ENCODE data around the gene SHF.
"Not testable (repeated sequence)": the region's sequence is repeated elsewhere in the genome, so short reads cannot be mapped to it uniquely, and the experiment has no call there.

Gene SHF

DNA sequence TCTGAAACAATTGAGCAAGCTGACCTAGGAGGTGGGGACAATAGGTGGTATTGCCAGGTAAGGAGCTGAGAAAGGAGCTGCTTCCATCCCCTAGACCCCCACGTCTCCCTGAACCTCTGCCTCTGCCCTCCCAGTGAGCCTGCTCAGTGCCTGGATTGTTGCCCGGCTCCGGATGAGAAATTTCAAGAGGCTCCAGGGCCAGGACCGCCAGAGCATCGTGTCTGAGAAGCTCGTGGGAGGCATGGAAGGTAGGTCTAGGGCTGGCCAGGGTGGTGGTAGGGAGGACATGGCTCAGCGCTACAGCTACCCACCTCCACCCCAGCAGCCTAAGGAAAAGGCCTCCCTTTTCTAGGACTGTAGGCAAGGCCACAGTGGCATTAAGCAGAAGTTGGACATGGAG lies 44.7 kb downstream of the SHF start:
- DNase-seq, result no peak

DNA sequence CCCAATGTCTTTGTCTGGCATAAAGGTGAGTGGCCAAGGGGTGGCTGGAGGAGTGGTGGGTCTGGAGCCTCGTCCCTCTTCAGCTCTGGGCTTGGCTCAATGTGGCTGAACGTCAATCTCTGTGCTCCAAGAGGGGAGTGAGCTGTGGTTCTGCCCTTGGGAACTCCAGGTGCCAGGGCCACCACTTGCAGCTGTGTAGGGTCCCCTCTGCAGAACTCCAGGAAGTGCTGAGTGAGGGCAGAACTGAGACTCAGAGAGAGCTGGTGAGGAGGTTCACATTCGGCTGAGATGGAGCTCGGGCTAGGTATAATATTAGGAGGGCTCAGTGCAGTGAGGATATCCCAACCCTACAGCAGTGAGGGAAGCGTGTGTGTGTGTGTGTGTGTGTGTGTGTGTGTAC lies 46.4 kb downstream of the SHF start:
- no peak for DNase-seq

DNA sequence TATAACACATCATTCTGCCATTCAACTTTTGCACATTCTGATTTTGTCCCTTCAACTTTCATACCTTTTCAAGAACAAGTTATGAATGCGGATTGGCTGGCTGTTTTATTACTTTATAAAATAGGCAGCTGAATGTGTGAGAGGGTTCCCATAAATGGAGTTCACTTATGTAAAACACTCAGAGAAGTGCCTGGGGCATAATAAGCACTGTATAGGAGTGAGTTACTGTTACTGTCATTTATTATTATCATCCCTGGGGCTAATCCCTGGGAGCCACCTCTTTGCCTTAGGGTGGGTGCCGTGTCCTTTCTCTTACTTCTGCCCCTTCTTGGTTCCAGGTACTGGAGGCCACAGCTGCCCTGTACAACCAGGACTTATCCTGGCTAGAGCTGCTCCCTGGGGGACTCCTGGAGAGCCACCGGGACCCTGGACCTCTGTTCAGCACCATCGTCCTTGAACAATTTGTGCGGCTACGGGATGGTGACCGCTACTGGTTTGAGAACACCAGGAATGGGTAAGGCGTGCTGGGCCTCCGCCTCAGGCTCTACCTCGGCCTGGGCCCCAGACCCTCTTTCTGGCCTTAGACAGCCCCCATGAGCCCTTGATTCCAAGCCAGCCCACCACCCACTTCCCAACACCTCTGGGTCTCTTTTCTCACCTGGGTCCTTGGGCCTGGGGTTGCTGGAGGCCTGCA lies 47.1 kb downstream of the SHF start:
- DNase-seq, result no peak

DNA sequence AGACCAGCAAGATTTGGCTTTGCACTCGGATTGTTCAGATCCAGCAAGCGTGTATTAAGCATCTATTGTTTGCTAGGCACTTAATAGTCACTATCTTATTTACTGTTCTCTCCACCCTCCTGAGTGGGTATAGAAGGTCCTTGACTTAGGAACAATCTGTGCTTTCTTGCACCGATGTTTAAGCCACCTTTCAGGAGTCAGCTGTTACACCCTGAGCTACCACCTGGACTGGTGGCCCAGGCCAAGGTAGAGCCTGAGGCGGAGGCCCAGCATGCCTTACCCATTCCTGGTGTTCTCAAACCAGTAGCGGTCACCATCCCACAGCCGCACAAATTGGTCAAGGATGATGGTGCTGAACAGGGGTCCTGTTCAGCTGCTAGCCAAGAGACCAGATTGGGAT lies 48.0 kb downstream of the SHF start:
- DNase-seq, result no peak

DNA sequence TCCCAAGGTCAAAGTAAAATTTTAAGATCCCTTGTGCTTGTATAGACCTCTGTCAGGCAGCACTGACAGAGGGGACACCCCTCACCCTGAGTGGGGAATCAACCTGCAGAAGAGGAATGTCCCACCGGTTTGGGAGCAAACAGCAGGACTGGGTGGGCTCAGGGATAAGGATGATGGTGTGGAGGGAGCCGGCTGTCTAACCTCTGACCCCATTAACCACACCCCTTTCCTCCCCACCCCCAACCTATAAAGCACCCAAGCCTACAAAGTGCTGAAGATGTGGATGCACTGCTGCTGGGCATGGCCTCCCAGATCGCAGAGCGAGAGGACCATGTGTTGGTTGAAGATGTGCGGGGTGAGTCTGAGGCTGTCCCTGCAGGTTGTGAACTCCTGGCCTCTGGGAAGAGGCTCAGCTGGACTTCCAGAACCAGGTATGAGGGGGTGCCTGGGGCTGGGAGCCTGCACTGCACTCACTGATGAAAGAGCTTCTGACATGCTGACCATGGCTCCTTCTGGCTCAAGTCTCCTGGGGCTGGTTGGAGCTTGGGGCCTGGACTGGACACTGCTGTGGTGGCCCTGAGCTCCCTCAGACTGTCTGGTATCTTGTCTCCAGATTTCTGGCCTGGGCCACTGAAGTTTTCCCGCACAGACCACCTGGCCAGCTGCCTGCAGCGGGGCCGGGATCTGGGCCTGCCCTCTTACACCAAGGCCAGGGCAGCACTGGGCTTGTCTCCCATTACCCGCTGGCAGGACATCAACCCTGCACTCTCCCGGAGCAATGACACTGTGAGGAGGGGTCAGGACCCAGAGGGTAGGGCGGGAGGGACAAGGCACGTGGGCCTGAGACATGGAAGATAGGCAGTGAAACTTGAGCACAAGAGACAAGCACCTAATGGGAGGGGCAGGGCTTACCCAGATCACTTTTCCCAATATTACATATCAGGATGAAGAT lies 48.7 kb downstream of the SHF start:
- no peak for DNase-seq

DNA sequence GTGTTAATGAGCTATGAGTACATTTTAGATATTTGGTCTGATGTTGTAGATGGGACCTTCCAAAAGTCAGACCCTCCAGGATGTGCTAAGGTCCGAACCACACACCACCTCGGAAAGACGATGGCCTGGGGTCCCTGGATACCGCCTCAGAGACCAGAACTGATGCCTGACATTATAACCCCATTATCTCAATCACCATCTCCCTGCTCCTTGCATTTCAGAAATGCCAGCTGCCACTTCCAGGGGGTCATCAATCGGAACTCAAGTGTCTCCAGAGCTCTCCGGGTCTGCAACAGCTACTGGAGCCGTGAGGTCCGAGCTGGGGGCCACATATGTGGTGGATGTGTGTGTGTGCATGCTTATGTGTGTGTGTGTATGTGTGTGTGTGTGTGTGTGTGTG lies 50.1 kb downstream of the SHF start:
- no peak for DNase-seq

DNA sequence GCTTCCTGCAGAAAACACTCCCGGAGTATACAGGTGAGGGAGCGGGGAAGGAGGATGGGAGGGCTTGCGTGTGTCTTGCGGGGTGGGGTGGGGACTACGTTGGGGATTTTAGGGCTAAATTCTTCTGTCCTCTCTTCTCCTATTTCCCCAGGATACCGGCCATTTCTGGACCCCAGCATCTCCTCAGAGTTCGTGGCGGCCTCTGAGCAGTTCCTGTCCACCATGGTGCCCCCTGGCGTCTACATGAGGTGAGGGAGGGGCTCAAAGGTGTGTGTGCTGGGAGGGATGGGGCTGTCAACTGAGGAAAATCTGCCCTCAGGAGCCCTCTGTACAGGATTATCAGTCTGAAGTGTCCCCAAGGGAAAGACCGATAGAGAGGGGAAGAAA lies 51.4 kb downstream of the SHF start:
- no peak for DNase-seq

DNA sequence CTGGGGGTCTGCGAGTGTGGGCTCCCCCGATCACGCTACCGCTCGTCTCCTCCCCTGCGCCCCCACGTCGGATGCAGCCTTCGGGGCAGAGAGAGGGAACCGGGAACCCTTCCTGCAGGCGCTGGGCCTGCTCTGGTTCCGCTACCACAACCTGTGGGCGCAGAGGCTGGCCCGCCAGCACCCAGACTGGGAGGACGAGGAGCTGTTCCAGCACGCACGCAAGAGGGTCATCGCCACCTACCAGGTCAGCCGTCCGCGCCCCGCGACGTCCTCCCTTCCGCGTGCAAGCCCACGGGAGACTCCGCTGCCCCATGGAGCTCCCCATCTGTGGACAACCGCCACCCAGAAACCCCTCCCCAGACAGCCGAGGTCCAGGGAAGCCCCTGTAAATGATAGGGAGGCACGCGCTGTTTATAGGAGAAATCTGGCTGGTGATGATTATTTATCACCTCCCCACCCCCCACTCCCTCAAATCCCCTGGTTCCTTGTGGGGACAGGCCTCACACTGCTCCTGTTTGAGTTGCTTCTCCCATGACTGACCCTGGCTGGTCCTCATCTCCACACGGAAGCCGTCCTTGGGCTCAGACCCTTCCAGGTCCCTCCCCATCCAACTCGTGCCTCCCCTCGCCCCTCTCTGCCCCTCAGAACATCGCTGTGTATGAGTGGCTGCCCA lies 51.9 kb downstream of the SHF start:
- DNase-seq, result not testable (repeated sequence)

DNA sequence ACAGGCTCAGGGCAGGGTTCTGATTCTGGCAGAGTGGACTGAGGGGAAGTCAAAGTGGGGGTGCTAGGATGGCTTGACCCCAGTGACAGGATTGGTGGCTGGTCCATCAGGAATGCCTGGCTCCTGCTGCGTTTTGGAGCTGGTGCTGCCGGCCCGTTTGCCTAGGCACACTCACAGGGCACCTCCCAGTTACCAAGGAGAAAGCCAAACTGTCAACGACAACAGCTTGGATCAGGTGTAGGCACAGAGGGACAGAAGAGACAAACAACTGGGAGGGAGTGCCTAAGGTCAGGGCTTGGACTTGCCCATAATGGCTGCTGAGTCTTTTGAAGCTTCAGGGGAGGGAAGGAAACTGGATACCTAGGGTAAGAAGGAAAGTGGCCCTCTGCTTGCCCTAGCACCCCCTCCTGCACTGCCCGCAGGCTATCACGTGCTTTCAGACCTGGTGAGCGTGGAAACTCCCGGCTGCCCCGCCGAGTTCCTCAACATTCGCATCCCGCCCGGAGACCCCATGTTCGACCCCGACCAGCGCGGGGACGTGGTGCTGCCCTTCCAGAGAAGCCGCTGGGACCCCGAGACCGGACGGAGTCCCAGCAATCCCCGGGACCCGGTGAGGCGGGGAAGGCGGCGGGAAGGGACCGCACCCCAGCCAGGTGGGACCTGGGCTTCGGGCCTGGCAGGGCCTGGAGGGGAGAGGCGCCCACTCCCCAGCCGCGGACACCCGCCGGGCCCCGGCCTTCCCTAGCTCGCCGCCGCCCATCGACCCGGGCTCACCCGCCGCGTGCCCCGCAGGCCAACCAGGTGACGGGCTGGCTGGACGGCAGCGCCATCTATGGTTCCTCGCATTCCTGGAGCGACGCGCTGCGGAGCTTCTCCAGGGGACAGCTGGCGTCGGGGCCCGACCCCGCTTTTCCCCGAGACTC lies 52.8 kb downstream of the SHF start:
- no peak for DNase-seq

DNA sequence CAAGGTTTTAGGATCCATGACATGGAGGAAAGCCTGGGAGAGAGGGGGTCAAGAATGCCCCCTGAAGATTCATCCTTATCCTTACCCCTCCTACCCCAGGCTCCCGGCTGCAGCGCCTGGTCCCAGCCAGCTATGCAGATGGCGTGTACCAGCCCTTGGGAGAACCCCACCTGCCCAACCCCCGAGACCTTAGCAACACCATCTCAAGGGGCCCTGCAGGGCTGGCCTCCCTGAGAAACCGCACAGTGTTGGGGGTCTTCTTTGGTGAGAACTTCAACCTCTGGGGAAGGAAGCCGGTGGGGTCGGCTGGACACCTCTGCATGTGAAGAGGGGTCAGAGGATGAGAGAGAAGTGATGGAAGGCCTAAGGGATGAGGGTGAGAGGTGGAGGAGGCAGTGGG lies 53.7 kb downstream of the SHF start:
- DNase-seq, result no peak

DNA sequence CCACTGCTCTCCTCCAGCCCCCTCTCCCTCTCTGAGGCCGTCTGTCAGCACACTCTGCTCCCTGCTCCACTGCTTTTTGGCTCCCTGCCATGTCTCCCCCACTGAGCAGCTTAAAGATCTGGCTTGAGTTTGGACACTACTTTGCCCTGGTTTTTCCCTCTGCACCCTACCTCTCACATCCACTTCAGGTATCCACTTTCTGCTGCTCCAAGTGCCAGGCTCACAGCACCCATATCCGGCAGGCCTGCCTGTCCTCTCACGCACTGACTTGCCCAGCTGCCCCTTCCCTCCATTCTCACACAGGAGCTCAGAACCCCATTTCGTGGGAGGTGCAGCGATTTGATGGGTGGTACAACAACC lies 54.2 kb downstream of the SHF start:
- no peak for DNase-seq

DNA sequence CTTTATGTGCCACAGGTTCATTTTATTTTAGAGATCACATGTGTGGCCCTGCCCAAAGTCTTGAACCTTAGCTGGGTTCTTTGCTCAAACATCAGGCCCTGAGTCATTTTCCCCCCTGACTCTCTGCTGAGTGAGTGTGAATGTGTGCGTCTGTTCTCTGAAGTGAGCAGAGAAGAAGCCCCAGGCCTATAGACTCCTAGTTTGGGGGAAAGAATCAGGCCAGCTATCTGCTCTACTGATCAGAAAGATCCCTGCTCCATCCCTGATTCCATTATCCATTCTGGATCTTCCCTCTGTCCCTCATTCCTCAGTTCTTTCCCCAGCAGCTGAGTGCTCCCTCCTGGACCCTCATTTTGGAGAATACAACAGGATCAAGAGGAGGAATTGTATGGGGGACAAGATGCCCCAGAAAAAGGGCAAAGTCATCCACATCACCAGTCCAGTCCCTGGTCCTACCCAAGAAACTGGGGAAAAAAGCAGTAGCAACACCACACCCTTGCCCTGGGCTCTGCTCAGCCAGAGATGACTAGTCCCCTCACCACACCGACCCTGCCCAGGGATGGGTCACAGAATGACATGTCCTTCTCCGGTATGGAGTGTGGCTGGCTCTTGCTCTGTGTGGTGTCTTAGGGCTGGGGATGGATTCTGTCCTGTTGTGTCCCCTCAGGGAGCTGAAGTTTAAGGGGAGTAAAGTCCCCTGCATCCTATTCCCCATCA lies 54.8 kb downstream of the SHF start:
- DNase-seq, result no peak

DNA sequence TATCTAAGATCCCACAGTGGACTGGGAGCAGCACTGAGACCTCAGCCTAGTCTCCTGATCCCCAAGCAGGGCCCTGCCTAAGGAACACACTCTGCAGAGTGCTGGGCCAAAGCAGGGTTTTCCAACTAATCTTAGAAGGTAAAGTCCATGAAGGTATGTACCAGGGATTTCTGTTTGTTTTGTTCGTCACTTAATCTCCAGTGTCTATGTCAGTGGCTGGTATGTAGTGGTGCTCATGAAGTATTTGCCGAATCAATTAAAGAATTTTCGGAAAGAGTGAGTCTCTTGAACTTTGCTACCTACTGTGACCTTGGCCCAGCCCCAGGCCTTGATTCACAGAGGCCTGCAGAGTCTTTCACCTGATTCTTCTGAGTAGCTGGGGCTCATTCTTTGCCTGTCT lies 56.3 kb downstream of the SHF start:
- DNase-seq, result no peak

DNA sequence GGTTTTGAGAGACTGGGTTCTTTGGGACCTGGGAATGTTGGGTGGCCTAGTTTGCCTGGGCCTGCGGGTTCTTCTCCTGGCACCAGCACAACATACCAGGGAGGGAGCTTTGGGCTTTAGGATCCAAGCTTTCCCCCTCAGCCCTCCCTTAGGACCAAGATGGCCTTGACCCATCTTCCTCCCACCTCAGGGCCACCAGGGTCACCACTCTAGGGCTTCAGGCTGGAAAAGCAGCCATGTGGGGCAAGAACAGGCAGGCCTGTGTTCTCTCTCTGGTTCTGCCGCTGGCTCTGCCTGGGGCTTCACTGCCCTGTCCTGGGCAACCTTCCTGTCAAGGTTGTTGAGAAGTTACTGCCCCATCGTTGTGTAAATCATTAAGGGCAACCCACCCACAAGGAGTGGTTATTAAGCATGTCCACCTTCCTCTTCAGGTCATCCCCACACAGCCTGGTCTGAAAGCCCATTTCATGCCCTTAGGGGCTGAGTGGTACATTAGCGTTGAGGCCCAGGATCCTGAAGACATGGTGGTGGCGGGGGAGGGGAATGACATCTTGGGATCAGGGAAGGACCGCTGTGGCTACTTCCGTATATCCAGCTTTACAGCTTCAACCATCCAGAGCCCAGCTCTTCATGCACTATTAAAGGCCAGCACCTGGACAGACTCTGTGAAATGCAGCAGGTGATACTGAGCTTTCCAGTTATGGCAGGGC lies 57.3 kb downstream of the SHF start:
- DNase-seq, result no peak

DNA sequence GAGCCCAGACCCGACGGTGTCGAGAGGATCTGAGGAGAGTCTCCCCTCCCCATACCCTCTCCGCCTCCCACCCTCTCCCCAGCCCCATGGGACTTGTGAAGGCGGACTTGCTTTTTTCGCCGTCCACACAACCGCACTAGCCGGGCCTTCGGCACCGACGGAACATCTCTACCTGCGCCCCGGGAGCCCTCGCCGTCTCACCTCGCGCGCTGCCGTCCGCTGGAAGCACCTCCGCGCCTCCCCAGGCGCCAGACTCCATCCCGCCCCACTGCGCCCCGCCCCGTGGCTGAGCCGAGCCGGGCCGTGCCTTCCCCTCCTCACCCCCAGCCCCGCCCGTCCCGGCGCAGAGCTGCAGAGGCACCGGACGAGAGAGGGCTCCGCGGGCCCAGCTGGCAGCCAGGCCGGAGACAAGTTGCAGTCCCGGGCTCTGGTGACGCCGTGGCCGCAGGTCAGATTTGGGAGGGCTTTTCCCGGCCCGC lies 58.1 kb downstream of the SHF start, which contains the start of the genes DUOX1 and DUOXA1:
TSS of gene DUOX1 (plus strand) at position 344 of the 479 bp plus-strand sequence. CDS start 1,973 bp downstream, outside the sequence.
TSS of gene DUOXA1 (minus strand) at position 229 of the 479 bp plus-strand sequence. CDS start 6,865 bp downstream, outside the sequence.
- DNase-seq, result no peak

DNA sequence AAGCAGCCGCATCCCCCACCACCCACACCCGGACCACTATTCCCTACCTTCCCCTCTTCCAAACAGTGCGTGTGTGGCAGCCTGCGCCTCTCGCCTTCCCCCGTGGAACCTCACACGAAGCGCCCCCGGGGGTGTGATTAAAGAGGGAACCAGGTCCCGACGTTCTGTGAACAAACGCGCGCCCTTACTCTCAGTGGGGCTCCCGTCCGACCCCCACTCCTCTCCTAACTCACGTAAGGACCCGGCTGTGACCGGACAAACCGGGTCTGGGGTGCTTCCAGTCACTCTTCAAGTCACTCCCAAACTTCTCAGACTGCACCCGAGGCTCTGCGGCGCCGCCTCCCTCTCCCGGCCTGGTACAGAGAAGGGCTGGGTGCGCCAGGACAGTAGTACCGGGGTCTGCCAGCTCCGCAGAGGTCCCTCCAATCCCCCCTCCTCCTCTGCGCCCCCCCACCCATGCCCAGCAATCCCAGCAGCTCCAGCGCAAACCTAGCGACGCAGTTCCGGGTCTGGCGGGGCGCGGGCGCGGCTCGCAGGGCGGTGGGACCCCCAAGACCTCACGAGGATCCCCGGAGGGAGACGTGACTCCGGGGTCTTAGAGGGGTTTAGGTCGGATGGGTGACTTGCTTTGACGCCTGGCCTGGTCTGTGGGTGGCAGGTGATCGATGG lies 58.7 kb downstream of the SHF start:
- no peak for DNase-seq

DNA sequence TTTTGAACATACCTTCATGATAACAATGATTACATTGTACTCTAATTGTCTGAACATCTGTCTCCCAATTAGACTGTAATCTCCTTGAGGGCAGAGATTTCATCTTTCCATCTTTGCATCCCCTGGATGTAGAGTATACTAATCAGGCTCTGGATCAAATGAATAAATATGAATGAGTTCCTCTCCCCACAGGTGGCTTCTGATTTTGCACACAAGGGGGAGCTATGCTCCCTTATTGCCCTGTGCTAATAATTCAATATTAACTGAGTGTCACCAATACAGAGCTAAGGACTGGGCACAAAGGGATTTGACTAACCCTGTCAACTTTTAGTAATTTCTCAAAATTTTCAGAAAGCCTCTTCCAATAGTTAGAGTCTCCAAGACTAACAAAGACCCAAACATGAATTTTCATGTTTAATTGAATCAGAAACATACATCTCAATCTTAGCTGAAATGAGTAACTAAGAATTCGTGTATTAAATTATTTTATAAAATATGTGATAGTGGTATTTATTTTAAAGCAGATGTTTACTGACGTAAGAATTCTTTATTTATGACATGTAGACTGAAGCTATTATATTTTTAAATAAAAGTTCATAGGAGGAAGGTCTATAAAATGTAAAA lies 61.1 kb downstream of the SHF start:
- DNase-seq, result no peak

DNA sequence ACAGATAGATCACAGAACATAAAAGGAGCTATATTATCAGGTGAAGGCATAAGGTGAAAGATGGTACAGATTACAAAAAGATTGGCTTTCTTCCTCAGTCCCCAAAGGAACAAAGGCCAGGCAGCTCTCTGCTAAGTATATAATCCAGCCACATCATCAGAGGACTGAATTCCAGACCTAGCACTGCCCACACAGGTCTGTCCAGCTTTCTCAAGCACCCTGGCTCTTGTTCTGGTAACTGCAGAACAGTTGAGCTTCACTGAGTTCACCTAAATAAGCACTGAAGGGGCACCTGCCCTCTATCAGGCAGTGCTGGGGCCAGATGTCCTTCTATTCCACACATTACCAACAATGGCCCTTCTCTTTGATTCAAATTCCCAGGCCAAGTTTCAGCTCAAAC lies 64.4 kb downstream of the SHF start:
- DNase-seq, result no peak

DNA sequence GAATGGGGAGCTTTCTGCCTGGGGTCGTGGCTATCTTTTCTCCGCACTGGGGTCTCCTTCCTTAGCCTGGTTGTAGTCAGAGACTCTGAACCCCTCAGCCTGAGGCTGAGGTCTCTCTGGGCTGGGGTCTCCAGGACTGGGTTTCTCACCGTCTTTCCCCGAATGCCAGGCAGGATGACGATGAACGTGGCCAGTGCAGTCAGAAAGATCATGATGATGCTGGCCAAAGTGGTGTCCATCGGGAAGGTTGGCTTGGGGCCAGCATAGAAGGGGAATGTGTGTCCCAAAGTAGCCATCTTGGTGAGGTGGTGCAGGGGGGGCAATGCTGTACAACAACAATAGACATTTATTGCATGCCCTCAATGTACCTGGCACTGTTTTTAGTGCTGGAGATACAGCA lies 65.0 kb downstream of the SHF start:
- DNase-seq, result no peak

Measured in NCI-H510A (cell line).